Activated CD4-positive, alpha-beta T cell treated with anti-CD3 and anti-CD28 coated beads for 48 hours (primary cell): ENCODE results near the gene OSBPL5.
A peak's percentile ranks its signal among the peaks of the same experiment; 100 is the strongest.

Experiments
- DNase-seq: peaks from one replicate; pipeline ENCODE4 v3.0.0-alpha.2; 2020

The OSBPL5 gene

DNA sequence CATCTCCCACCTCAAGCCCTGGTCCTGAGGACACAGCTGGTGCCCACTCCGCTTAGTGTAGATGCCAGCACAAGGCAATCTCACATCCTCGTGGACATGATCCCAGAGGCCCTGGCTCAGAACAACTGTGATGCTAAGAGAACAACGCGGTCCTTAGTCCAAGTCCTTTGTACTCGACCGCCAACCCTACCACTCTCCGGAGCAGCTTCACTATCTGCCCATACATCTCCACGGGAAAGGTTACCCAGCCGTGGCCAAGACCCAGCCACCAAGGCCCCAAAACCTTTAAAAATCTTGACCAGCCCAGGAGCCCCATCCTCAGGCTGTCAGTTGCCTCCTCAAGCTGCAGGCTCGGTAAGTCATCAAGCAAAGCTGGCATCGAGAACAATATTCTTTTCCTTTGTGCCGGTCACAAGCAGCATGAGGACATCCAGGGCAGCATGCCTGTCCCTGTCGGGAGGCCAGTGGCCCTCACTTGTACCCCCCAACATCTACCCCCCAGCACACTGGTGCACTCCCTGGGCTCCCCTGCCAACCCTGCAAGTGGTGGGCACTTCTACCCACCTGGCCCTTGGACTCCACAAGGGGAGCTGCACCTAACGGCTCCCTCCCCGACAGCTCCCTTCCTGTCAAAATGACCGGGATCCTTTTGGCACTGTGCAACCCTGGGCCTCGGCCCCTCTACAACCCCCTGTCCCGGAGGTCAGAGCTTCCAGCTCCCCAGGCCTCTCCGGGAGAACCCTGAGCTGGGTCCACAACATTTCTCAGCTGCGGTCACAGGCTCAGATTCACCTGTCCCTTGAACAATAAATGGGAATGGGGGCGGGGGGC is 2.5 kb downstream of the OSBPL5 start:
- no peak for DNase-seq

DNA sequence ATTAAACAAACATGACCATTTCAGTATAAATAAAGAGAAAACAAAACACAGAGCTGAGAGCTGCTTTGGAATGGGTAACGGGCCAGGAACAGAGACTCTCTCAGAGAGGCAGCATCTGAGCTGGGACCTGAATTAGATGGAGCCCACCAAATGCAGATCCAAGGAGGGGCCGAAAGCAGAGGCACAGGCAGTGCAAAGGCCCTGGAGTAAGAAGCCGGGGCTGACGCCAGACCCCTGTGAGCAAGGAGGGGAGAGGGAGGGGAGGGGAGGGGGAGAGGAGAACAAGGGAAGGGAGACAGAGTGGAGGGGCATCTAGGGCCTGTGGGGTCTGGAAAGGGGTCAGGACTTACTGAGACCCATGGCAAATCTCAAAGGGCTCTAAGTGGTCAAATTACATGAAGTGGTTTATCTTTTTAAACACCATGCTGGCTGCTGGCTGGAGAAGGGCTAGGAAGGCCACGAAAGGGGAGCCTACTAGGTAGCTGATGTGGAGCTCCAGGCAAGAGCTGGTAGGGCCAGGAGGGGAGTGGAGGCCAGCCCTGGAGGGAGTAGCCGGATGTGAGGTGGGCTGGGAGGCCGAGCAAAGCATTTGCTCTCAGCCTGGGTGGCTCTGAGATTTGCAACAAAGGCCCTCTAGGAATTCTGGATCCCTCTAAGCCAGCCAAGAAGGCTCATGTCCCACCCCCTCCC is 3.2 kb downstream of the OSBPL5 start:
- DNase-seq = no peak

DNA sequence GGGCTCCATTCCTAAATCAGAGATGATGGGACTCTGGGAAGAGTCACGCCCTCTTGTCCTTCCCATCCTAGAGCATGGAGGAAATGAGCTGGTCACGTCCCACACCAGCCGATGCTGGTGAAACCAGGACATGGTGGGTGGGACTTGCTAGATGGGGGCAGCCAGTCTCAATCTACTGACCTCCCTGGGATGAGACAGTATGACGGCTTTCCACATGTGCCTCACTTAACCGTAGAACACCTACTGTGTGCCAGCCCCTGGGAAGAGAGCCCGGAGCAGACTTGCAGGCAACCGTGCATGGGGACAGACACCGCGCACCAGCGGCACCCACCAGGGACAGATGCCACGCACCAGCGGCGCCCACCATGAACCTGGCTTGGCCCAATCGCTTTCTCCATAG is 3.8 kb downstream of the OSBPL5 start:
- no peak for DNase-seq

DNA sequence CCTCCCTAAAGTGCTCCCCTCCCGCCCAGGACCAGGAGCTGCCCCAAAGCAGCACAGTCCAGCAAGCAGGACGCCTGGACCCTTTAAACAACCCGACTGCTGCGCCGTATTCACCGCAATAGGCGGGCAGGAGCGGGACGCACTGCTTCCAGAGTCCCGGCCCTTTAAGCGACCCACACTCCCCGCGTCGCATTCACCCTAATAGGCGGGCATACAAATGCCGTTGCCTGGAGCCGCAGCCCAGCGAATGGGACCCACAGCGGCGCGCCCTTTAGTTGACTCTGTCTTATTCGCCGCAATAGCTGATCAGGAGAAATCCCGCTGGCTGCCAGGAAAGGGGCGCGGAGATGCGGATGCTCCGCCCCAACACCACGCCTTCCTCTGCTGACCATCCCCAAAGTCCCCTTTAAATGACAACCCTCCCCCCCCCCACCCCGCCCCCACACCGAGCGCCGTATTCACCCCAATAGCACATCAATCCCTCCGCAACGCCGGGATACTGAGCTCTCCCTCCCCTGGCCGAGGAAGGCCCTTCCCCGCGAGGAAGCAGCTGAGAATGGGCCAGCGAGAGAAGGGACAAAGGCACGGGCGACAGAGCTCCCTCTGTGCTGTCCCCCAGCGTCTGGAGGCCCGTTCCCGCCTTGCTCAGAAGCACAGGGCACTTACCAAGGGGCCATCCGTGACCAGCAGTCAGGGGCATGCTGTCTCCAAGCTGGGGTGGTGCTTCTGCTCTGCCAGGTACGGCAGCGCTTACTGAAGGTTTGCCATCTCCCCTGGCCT is 4.7 kb downstream of the OSBPL5 start:
- peak; percentile 60 for DNase-seq

DNA sequence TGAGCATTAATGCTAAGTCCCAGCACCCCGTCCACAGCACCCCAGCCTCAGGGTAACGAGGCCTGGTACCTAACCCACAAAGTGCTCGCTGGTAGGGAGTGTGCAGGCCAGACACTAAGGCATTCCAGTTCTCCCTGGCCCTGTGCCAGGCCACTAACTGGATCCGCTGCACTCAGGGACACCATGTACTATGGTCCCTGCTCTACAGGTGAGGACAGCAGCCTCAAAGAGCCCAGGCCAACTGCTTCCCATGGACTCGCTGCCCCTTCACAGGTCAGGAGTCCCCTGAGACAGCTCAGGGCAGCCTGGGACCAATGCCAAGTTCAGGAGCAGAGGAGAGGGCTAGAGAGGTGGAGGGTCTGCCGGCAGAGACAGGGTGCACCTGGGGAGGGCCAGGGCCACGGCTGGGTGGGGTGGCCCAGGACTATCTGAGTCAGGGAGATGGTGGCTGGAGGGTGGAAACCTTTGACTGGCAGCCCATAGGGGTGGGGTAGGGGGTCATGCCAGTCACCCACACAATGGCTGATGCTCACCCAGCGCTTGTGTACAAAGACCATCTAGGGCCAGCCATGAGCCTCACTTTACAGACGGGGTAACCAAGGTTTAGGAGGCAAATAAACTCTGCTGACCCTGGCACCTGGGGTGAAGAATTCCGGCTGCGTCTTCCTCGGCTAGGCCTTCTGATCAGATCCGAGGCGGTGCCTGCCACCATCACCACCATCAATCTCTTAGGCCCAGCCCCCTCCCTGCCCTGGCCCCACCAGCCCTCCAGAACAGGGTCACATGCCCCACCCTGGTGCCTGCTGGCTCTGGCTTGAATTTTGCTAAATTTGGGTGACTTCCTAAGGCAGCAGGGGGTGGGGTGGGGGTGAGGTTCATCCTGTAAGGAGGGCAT is 5.6 kb downstream of the OSBPL5 start:
- DNase-seq = no peak

DNA sequence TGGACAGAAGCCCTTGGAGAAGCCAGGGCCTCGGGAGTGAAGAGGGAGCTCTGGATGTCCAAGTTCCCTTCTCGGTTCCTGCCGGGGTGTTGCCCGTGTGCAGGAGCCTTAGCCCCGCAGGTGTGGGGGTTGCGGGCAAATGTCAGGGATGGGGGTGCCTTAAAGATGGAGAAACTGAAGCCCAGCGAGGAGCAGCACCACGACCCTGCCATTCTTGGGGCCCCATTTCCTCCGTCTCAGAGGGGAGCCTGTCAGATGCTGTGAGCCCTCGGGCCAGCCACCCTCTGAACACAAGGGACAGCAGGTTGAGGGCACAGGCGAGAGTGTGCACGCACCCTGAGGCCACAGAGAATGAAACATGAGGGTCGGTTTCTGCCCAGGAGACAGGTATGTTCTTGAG is 6.3 kb downstream of the OSBPL5 start:
- no peak for DNase-seq

DNA sequence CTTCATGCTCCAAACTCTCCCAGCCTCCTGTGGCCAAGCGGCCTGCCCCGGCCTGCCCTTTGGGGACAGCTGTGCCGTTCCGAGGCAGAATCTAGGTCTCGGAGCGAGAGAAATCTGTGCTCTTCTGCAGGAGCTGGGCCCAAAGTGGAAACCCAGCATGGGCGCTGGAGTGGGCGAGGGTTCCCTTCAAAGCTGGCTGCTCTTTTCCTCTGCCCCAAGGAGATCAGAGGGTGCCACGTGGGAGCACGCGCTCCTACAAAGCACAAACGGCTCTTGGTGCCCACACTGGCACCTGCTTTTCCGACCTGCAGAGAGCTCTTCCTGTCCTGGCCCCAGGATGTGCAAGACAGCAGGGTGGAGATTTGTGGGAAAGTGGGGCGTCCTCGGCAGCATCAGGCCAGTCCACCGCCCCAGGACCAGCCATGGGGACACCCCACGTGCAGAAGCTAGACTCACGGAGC is 6.9 kb downstream of the OSBPL5 start:
- no peak for DNase-seq

DNA sequence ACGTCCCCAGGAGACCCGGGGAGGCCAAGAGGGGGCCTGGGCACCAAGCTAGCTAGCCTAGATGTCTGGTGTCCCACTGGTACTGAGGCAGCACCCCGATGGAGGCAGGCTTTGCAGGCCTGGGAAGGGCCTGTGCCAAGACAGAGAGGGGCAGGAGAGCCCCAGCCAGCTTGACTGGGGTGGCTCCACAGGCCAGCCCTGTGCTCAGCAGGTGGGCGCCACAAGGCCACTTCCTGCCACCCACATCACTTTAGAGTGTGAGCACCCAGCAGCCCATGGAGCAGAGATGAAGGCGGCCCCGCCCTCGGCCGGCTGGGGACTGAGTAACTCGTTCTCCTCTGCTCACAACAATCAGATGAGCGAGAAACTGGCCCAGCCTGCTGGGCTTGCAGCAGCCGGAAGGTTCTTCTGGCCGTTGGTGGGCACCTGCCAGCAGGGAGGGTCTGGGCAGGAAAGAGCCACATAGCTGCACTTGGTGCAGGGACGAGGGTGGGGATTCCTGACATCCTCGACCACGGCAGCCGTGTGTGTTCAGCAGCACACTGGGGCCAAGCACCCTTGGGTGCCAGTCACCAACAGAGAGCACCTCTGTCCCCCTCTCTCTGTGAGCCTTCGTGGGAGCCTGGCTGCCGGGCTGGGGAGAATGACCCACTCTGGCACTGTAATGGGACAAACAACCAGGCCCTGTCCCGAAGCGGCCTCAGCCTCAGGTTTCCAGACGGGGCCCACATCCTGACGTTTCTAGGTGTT is 7.6 kb downstream of the OSBPL5 start:
- no peak for DNase-seq

DNA sequence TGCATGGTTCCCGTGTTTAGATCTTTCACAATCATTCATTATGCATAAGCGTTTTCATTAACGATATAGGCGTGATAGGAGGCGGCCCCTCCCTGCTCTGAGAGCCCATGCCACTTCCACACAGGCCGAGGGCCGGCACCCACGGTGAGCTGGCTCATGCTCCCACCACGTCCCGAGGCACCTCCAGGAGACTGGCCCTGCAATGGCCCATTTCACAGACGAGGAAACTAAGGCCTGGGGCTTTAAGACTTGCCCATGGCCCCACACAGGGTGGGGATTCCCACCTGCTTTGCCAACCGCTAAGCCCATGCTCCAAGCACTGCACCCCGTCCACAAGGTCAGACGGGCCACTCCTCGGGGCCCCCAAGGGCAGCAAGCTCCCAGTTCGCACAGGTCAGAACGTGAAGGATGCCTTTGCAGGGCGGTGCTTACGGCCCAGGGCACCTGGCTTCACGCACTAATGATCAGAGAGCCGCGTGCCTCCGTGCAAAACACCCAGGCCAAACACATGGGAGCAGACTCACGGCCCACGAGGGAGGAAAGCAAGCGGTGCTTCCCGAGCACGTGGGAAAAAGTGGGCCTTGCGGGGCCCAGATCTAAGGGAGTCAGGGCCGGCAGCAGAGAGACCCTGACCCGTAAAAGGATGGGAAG is 8.3 kb downstream of the OSBPL5 start:
- no peak for DNase-seq

DNA sequence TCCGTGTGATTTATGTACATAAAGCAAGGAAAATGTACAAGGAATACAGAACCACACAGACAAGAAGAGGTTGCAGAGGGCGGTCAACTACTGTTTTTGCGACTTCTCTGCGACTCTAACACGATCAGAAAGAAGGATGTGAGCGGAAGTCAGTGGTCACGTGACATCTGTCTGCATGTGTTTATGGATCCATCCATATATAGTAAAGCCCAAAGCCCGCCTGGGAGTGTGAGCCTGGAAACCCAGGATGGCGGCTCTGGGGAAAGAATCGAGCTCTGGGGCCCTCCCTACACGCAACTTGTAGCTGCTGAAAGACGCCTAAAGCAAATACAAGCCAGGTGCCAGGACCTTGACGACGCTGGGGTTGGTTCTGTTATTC is 8.8 kb downstream of the OSBPL5 start:
- DNase-seq = no peak

DNA sequence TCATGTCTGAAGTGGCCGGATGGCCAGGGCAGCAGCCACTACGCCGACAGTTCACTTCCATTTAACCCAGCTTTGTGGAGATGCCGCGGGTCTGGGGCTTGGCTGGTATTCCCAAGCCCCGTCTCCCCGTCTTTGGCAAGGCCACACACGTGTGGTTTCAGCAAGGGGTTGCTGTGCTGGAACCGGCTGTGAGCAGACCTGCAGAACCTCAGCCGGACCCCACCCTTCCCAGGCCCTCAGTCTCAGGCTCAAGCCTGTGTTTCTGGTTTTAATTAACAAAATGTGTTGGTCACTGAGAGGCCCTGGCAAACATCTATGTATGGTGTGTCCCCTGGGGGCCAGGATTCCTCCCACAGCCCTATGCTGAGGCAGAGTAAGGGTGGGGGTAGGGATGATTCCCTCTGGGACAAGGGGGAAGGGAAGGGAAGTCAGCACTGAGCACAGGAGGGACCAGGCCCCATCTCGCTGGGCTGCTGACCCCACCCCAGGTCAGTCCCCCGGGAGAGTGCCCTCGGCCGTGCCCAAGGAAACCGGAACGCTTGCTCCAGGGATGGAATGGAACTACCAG is 9.3 kb downstream of the OSBPL5 start:
- DNase-seq = no peak

DNA sequence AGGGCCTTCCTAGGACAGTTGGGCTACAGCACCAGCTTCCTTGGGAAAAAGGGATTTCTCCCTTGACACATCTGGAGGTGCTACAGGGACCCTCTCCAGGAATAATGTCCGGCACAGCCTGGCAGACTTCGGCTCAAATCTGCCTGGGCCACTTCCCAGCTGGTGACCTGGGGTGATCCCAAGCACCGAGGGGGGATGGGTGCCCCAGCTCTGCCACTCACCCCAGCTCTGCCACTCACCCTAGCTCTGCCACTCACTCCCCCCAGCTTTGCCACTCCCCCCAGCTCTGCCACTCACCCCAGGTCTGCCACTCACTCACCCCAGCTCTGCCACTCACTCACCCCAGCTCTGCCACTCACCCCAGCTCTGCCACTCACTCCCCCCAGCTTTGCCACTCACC is 9.9 kb downstream of the OSBPL5 start:
- no peak for DNase-seq

DNA sequence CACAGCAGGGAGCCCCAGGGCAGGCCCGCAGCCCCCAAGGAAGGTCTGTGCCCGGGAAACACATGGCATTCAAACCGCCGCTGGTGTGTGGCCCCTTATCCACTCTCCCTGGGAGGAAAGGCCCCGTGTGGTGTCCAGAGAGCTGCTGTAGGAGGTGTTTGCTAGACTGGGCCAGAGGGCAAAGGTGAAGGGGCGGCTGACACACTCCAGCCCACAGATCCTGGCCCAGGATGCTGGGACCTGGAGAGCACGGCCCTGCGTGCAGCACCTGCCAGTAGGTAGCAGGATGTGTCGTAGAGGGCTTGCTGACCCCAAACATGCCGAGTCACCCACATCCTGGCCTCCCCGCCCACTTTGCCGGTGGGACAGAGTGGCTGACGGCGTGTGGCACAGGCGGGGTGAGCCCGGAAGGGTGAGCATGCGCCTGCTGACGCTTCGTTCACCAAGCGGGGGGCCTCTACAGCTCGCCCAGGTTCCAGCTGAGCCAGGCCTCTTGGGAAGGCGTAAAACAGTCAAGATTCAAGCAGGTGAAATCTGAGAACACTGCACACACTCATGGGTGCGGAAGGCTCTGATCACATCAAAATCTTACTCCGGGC is 11.0 kb downstream of the OSBPL5 start:
- DNase-seq = no peak

DNA sequence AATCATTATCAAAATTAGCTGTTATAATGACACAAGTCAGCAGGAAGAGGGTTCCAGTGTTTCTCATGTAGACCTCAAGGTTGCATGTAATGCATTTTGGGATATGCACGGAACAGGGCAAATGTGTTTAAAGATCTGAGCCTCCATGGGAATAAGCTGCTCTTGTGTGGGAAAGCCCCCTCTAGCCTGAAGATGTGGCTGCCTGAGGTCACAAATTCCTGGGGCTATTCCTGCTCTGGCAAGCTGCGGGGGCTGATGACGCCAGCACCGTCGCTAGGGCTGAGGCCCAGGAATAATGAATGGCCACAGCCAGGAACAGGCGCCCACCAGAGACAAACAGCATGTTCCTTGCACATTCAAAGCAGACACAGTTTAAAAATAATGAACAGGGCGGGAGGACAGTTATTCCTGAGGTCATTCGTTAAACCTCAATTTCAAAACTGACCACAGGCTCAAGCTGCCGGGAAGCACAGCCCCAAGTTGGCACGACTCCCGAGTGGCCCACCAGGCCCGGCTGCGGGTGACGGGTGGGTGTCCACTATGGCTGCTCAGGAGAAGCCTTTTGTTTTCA is 11.7 kb downstream of the OSBPL5 start:
- no peak for DNase-seq

DNA sequence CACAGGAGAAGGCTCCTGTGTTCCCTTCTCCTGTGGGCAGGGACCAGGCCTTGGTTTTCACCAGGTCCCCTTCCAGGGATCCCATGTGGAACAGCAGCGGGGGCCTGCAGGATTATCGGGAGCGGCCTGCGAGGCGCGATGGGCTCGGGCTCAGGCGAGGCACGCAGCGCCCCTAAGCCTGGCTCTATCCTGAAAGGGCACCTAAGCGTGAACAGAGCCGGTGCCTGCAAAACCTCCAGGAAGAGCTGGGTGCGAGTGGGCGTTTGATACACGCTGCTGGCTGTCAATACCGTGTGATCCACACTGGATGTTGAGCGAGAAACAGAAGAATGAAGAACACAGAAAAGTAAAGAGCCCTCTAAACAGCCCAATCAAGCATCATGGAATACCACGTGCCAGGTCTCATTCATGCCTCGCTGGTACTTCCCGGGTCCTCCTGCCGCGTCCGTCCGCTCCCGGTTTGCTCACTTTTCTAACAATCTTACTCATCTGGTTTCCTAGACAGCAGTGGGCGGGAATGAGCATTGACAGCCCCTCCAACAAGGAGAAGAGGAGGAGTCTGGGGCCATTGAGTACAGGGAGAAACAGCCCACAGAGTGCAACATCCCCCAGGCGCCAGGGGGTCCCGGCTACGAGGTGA is 12.5 kb downstream of the OSBPL5 start:
- no peak for DNase-seq

DNA sequence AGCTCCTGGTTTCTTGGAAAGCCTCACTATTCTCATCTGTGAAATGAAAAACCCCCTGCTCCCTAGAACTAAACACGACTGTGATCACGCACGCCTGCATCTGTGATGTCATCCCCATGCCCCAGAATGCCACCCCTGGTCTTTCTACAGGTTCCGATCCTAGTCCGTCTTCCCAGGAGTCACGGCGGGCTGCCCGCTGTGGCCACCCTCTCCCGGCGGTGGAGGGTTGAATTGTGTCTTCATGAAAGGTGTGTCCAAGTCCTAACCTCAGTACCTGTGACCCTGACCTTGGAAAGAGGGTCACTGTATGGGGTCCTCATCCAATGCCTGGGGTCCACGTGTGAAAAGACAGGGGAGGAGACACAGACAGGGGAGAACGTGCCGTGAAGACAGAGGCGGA is 14.4 kb downstream of the OSBPL5 start:
- DNase-seq = no peak

DNA sequence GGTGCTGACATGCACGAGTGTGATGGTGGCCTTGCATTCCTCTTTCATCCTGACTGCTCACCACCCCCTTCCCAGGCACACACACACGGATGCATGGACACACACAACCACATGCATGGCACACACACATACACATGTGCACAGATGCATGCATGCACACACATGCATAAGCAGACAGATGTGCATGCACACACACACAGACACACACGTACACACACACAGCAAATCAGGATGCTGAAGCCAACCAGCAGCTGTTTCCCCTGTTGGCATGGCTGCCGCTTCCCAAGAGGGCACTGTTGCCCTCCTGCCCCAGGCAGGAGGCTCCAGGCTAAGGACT is 15.3 kb downstream of the OSBPL5 start:
- no peak for DNase-seq

DNA sequence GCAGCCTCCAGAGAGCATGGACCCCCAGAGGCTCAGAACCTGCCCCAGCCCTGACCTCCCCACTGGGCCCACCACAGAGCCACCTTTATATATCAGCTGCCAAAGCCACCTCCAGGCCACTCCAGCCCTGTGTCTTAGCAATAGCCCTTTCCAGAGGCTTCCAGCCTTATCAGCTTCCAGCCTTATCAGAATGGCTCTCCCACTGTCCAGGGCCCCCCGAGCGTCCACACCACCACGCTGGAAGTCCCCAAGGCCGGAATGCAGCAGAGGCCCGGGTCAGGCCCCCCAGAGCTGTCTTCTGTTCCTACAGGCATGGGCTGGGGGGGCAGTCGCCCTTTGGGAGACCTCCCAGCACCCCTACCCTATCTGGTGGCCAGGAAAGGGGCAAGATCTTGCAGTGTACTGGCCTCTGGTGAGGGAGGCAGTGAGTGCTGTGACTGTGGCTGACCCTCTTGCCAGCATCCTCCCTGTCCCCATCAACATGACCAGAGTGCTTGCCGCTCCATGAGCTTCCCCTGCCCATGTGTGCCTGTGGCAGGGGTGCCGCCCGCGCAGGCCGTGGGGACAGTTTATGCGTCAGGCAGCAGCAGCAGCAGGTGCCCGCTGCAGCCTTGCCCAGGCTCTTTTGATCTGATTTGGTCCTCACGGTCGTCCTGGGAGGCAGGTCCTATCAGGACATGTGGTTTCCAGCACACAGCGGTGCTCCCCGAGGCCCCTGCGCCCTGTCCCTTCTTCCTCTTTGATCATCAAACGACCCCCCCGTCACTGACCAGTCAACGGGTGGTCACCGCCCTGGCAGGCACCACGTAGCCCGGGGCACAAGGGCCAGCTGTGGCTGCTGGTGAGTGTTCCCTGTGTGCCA is 15.9 kb downstream of the OSBPL5 start:
- DNase-seq = no peak
